GM06990 (cell line): ENCODE data around the gene TRIM22.
"Not testable (repeated sequence)": the region's sequence is repeated elsewhere in the genome, so short reads cannot be mapped to it uniquely, and the experiment has no call there.

ENCODE experiments used
- DNase-seq: peaks from one replicate; pipeline ENCODE4 v3.0.0-alpha.2; 2011; ENCODE audit not compliant: insufficient read length; ENCODE audit errors: extremely low read depth
- H3K27me3 ChIP-seq: replicated peaks from 2 replicates; pipeline ENCODE4 v1.6.0; 2011; ENCODE audit warnings: low read length; ENCODE audit not compliant: control insufficient read depth, insufficient read depth
- H3K36me3 ChIP-seq: 2 replicates; pipeline ENCODE4 v1.5.1; 2011; ENCODE audit warnings: low read length; ENCODE audit not compliant: control insufficient read depth, insufficient read depth
- H3K4me3 ChIP-seq: replicated peaks from 2 replicates; pipeline ENCODE4 v1.5.1; 2011; ENCODE audit warnings: low read depth, mild to moderate bottlenecking, control low read depth, low read length
- TF ChIP-seq, protein P1 (sequence below): IDR thresholded peaks from 2 replicates; pipeline ENCODE4 v1.5.1; 2011; ENCODE audit warnings: low read length, control low read depth, mild to moderate bottlenecking, inconsistent platforms; ENCODE audit not compliant: insufficient read depth, poor library complexity, severe bottlenecking

The TRIM22 gene

DNA sequence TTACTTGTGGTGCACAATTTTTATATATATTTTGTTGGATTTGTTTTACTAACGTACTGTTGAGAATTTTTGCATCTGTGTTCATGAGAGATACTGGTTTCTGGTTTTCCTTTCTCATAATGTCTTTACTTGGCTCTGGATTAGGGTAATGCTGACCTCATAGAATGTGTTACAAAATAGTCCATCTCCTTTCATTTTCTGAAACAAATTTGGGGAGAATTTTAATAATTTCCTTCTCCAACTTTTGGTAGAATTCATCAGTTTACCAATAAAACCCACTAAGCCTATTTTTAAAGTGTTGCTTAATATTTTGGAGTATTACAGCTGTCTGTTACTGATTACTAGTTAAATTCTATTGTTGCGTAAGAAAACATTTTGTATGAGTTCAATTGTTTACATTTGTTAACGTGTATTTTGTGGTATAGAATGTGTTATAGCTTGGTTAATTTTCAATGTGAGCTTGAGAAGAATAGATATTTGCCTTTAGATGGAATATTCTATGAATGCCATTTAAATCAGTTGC lies 11.5 kb downstream of the TRIM22 start:
- H3K36me3 ChIP-seq: peaks cover 24% of the 10 kb centered on the region
- TF ChIP-seq, protein P1, sequence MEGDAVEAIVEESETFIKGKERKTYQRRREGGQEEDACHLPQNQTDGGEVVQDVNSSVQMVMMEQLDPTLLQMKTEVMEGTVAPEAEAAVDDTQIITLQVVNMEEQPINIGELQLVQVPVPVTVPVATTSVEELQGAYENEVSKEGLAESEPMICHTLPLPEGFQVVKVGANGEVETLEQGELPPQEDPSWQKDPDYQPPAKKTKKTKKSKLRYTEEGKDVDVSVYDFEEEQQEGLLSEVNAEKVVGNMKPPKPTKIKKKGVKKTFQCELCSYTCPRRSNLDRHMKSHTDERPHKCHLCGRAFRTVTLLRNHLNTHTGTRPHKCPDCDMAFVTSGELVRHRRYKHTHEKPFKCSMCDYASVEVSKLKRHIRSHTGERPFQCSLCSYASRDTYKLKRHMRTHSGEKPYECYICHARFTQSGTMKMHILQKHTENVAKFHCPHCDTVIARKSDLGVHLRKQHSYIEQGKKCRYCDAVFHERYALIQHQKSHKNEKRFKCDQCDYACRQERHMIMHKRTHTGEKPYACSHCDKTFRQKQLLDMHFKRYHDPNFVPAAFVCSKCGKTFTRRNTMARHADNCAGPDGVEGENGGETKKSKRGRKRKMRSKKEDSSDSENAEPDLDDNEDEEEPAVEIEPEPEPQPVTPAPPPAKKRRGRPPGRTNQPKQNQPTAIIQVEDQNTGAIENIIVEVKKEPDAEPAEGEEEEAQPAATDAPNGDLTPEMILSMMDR: no peak
- no peak overlapping the region for H3K4me3 ChIP-seq
- no peak for DNase-seq
- H3K27me3 ChIP-seq: no peaks in the 10 kb centered on the region

DNA sequence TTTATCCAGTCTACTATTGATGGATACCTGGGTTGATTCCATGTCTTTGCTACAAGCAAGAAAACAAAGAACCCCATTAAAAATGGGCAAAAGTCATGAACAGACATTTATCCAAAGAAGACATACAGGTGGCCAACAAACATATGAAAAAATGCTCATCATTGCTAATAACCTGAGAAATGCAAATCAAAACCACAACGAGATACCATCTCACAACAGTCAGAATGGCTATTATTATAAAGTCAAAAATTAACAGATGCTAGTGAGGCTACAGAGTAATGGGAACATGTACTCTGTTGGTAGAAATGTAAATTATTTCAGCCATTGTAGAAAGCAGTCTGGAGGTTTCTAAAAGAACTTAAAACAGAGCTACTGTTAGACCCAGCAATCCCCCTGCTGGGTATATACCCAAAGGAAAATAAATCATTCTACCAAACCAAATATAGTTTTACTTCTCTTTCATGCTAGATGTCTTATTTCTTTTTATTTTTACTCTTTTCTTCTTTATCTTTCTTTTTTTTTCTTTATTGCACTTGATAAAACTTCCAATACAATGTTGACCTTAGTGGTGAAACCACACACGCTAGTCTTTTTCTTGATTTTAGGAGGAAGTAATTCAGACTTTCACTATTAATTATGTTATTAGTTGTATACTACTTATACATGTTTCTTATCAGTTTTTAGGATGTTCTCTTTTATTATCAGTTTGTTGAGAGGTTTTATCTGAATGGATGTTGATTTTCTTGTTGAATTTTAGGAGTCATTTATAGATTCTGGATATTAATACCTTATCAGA lies 14.3 kb downstream of the TRIM22 start:
- TF ChIP-seq, protein P1: no peak
- Histone ChIP-seq H3K4me3 (no peak overlapping the region), H3K27me3 (no peaks in the 10 kb centered on the region), H3K36me3 (peaks cover 15% of the 10 kb centered on the region)
- no peak for DNase-seq

DNA sequence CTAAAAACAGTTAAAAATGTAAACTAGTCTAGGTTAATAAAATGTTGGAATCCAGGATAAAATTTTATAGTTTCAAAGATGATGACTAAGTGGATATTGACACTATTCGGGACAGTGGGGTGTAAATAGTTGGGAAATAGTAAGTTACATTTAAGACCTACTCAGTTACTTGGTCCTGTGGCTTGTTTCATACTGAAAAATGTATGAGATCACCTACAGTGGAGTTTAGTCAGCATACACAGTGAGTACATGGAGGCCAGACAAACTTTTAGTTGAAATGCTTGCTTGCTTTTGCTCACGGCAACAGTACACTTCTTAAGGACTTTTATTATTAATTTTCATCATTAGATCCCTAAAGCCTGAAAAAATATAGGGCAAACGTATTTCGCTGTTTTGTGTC lies 16.1 kb downstream of the TRIM22 start:
- H3K36me3 ChIP-seq: peaks cover 19% of the 10 kb centered on the region
- TF ChIP-seq, protein P1: no peak

DNA sequence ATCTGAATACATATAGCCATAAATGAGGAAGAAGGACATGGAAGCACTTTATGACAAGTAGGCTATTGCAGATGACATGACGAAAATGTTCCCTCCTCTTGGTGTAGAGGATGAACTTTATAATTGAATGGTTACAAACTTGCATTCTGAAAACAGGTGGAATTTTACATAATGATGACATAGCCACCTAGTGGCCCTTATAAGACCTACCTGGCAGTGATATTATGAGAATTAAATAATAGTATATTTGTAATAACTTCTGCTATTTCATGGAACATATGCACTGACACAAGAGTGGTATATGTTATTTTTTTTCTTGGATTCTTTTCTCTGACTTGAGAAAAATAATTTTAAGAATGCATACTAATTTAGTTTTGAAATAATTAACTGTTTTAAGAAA lies 22.9 kb downstream of the TRIM22 start:
- no peak for DNase-seq
- TF ChIP-seq, protein P1: peak; percentile 37
- H3K36me3 ChIP-seq: peaks cover 10% of the 10 kb centered on the region

More for the DNA sequence above, 16.1 kb downstream of the TRIM22 start:
- DNase-seq: no peak
- H3K27me3 ChIP-seq: no peaks in the 10 kb centered on the region
- H3K4me3 ChIP-seq: no peak overlapping the region

DNA sequence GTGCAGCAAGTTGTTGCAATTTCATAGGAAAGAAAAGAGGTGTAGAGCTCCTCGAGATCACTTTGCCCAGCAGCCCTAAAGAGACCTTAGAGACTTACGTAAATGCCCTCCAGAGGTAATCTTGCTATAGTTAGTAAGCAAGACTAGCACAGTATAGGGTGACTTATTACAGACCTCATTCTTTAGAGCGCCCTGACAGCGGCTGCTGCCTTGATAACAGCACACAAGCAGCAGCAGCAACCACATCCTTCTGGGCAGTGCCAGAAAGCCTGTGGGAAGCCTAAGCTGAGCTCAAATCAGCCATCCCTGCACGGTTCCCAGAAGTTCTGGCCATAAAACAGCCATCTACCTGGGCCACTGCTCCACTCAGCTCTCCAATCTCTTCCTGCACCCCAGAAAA lies 24.1 kb downstream of the TRIM22 start:
- no peak overlapping the region for H3K4me3 ChIP-seq
- H3K27me3 ChIP-seq: no peaks in the 10 kb centered on the region
- no peak for DNase-seq
- H3K36me3 ChIP-seq: peaks cover 8% of the 10 kb centered on the region
- TF ChIP-seq, protein P1: no peak

More for the DNA sequence above, 22.9 kb downstream of the TRIM22 start:
- no peak overlapping the region for H3K4me3 ChIP-seq
- no peaks in the 10 kb centered on the region for H3K27me3 ChIP-seq

DNA sequence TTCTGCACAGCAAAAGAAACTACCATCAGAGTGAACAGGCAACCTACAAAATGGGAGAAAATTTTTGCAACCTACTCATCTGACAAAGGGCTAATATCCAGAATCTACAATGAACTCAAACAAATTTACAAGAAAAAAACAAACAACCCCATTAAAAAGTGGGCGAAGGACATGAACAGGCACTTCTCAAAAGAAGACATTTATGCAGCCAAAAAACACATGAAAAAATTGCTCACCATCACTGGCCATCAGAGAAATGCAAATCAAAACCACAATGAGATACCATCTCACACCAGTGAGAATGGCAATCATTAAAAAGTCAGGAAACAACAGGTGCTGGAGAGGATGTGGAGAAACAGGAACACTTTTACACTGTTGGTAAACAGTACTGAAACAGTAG lies 26.9 kb downstream of the TRIM22 start:
- H3K4me3 ChIP-seq, H3K36me3 ChIP-seq, DNase-seq, H3K27me3 ChIP-seq: not testable (repeated sequence)
